ENCODE data around the gene GABRR3.

Gene GABRR3

GRCh38 chr3:98010194-98010882, 24.8 kb downstream of the GABRR3 start:
- no peak overlapping the region for H3K4me3 ChIP-seq (ENCODE audit: low read length)
- no peak for TF ChIP-seq ZNF274 (IDR thresholded peaks at IDR 0.05; ENCODE audit: low read depth, low read length)

DNA sequence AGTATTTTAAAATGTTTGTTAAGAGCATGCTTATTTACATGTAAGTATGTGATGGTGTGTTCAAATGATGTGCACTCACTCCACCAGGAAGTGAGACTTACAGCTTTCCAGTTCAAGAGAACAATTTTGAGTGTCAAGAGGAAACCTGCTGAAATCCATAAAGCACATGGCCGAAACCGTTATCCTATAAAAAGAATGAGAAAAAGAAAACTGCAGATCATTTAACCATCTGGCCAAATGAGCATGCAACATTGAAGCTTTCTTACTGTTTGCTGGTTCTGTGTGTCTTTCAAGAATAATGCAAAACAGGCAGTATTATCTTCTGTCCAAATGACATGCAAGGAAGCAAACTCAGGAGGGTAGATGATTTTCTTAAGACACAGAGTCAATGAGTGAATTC, 26.3 kb downstream of the GABRR3 start:
- TF ChIP-seq ZNF274 (IDR thresholded peaks at IDR 0.05; ENCODE audit: low read depth, low read length) = no peak
- no peak overlapping the region for H3K4me3 ChIP-seq (ENCODE audit: low read length)

DNA sequence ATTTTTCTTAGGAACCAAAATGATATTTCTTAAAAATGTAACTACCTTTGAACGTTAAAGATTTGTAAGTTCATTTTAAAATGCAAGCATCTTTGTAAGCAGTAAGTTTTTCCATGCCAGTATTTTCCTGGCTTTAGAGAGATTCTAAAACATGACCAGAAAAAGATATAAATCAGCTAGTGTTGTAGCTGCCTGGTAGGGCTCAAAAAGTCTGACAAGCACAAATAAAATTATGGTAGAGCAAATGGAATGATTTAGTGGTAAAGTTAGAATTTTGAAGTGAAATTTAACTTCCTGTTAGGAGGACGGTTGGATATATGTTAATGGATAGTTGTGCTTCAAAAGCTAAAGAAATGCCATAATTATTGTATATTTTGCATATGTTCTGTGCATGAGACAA, 29.7 kb downstream of the GABRR3 start:
- no peak for TF ChIP-seq ZNF274 (IDR thresholded peaks at IDR 0.05; ENCODE audit: low read depth, low read length)
- H3K4me3 ChIP-seq (ENCODE audit: low read length) = no peak overlapping the region

DNA sequence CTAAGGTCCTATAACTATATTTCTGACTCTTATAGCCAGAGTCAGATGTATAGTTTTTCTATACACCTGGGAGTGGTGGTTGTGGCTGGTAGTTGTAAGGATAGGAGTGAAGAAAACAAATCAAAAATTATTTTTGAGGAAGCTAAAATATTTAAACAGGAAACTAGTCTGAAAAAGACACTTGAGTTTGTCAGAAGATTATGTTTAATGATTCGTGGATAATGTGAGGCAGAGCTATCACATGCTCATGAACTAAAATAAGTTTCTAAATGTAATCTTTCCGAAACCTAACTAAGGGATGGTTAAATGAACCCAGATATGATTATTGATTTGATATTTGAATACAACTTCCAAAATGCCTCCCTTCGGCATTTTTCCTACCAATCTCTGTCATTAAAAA, 30.4 kb downstream of the GABRR3 start:
- no peak for TF ChIP-seq ZNF274 (IDR thresholded peaks at IDR 0.05; ENCODE audit: low read depth, low read length)
- no peak overlapping the region for H3K4me3 ChIP-seq (ENCODE audit: low read length)

DNA sequence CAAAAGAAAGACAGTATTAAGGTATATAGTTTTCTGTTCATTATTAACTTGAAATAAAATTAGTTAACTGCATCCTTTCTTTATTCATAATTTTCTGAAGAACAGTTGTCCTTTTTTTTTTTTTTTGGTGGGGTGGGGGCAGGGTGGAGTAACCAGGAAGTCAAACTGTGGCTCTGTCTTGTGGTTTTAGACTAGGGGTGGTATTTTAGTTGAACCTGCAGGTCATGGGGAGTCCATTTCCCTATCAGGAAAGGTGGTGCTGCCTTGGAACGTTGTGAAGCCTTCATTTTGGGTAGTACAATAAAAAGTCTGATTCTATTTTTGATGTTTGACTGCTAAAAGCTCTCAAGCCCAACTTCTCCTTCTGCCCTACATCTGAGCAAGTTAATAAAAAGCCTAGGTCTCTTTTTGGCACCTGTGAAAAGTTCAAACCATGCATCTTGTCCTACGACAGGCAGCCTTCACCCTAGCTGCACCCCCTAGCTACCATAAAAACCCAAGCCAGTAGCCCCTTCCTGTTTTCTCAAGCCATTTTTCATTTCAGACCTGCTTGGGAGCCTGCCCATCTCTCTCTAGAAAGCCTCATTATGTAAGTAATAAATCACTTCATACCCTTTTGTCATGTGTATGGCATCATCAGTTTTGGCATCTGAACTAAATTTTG, 31.7 kb downstream of the GABRR3 start:
- H3K4me3 ChIP-seq (ENCODE audit: low read length) = peak overlapping the region; percentile 7; the same call in 1 of the 2 replicates
- no peak for TF ChIP-seq ZNF274 (IDR thresholded peaks at IDR 0.05; ENCODE audit: low read depth, low read length)

GRCh38 chr3:98002717-98003116, 32.4 kb downstream of the GABRR3 start:
- no peak overlapping the region for H3K4me3 ChIP-seq (ENCODE audit: low read length)
- no peak for TF ChIP-seq ZNF274 (IDR thresholded peaks at IDR 0.05; ENCODE audit: low read depth, low read length)

GRCh38 chr3:97999994-98000393, 35.1 kb downstream of the GABRR3 start:
- no peak overlapping the region for H3K4me3 ChIP-seq (ENCODE audit: low read length)
- TF ChIP-seq ZNF274 (IDR thresholded peaks at IDR 0.05; ENCODE audit: low read depth, low read length) = no peak

DNA sequence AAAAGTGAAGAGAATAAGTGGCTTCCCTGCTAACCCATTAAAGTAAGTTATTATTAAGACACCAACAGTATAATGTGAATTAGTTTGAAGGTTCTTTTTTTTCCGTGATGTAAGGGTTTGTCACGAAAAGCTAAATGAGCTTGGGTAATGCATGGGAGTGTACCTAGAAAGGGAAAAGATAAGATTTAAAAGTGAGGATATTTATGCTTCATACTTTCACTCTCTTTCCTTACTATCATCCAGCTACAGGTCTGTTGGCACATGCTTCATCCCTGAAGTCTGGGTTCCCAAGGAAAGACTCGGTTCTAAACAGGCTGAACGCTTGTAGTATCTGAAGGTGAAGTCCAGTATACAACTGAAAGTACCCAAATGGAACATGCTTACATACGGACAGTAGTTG, 36.0 kb downstream of the GABRR3 start:
- TF ChIP-seq ZNF274 (IDR thresholded peaks at IDR 0.05; ENCODE audit: low read depth, low read length) = no peak
- H3K4me3 ChIP-seq (ENCODE audit: low read length) = no peak overlapping the region

- TF ChIP-seq ZNF274 (IDR thresholded peaks at IDR 0.05; ENCODE audit: low read depth, low read length) = no peak
Observed at GRCh38 chr3:97996988-97997387, 38.1 kb downstream of the GABRR3 start.

DNA sequence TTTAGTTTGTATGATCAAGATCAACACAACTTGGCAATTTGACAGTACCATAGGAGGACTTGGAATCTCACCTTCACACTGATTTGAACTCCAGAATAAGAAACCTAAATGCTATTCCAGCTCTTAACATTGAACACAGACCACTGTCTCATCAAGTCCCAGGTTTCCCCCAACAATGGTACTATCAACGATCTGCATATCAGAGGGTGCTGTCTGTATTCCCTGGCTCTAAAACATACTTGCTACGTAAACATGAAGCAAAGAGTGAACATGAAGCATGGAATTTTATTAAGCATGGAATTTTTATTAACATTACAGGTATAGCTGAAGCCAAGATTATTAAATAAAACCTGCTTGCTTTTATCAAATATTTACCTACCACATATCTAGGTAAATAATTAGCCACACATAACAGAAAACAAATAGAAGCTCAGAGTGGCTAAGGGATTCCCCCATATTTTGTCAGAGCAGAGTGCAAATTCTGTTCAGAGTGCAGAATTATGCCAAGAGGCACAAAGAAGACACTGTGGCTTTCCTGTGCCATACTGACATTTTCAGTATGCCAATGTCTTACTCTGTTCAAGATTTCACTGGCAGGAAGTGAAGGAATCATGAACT, 40.7 kb downstream of the GABRR3 start:
- TF ChIP-seq ZNF274 (IDR thresholded peaks at IDR 0.05; ENCODE audit: low read depth, low read length) = no peak
- no peak overlapping the region for H3K4me3 ChIP-seq (ENCODE audit: low read length)

More at GRCh38 chr3:97996988-97997387, 38.1 kb downstream of the GABRR3 start:
- no peak overlapping the region for H3K4me3 ChIP-seq (ENCODE audit: low read length)

DNA sequence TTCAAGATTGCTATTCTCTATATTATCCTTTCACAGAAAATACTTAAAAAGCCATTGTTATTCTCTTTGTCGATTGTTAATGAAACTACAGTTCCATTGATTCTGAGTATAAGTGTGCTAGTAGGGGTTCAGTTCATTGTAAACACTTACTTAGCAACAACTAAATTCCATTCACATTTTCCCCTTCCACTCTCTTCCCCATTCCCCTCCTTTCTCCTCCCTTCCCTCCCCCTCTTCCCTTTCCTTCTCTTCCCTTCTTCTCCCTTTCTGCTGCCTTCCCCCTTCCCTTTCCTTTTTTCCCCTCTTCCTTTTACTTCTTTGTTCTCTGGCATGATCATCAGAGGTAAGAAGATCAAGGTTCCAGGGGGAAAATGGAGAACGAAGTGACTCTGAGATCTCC, 41.6 kb downstream of the GABRR3 start:
- no peak for TF ChIP-seq ZNF274 (IDR thresholded peaks at IDR 0.05; ENCODE audit: low read depth, low read length)
- H3K4me3 ChIP-seq (ENCODE audit: low read length) = no peak overlapping the region

GRCh38 chr3:97992547-97993173, 42.5 kb downstream of the GABRR3 start:
- TF ChIP-seq ZNF274 (IDR thresholded peaks at IDR 0.05; ENCODE audit: low read depth, low read length) = no peak
- no peak overlapping the region for H3K4me3 ChIP-seq (ENCODE audit: low read length)

GRCh38 chr3:97991293-97991682, 43.8 kb downstream of the GABRR3 start:
- no peak overlapping the region for H3K4me3 ChIP-seq (ENCODE audit: low read length)
- no peak for TF ChIP-seq ZNF274 (IDR thresholded peaks at IDR 0.05; ENCODE audit: low read depth, low read length)

DNA sequence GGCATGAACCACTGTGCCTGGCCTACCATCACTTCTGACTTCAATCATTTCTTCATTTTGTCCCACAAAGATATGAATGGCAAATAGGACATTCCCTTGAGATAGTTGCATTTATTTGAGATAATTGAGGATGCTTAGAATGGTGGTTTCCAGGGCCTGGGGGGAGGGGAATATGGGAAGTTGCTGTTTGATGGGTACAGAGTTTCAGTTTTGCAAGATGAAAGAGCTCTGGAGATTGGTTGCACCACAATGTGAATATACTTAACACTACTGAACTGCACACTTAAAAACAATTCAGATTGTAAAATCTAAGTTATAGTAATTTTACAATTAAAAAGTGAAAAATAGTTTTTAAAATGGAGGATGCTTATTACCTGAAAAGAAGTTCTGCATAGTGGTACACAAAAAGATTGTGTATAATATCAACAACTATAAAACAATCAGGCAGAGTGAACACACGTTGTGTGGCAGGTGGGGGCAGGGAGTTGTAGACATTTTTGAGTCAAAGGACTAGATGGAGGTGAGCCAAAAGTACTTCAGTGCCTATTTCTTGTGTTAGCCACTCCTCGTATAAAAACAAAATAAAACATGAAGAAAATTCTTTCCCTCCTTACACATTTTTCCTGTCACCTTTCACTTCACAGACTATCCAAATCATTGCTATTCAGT, 44.4 kb downstream of the GABRR3 start:
- no peak overlapping the region for H3K4me3 ChIP-seq (ENCODE audit: low read length)
- TF ChIP-seq ZNF274 (IDR thresholded peaks at IDR 0.05; ENCODE audit: low read depth, low read length) = no peak

Measured in GM08714 (cell line).